Measurements from ENCODE around the gene EPN1.
A peak's percentile ranks its signal among the peaks of the same experiment; 100 is the strongest.
"Not testable (repeated sequence)": the region's sequence is repeated elsewhere in the genome, so short reads cannot be mapped to it uniquely, and the experiment has no call there.

The EPN1 gene

DNA sequence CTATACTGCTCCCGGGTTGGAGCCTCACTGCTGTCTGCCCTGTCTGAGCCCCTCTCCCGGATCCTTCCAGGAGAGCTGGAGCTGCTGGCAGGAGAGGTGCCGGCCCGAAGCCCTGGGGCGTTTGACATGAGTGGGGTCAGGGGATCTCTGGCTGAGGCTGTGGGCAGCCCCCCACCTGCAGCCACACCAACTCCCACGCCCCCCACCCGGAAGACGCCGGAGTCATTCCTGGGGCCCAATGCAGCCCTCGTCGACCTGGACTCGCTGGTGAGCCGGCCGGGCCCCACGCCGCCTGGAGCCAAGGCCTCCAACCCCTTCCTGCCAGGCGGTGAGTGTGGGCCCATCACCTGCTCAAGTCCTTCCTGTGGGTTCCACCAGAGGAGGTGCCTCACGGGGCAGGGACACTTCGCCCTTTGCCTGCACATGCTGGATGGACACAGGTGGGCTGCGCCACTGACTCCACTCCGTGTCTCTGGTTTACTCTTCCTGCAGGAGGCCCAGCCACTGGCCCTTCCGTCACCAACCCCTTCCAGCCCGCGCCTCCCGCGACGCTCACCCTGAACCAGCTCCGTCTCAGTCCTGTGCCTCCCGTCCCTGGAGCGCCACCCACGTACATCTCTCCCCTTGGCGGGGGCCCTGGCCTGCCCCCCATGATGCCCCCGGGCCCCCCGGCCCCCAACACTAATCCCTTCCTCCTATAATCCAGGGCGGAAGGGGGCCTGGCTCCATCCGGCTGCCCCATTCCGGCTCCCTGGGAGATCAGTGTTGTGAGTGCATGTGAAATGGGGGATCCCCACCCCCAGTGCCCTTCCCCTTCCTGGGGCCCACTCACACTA is 19.8 kb downstream of the EPN1 start:
- DNase-seq = no peak

DNA sequence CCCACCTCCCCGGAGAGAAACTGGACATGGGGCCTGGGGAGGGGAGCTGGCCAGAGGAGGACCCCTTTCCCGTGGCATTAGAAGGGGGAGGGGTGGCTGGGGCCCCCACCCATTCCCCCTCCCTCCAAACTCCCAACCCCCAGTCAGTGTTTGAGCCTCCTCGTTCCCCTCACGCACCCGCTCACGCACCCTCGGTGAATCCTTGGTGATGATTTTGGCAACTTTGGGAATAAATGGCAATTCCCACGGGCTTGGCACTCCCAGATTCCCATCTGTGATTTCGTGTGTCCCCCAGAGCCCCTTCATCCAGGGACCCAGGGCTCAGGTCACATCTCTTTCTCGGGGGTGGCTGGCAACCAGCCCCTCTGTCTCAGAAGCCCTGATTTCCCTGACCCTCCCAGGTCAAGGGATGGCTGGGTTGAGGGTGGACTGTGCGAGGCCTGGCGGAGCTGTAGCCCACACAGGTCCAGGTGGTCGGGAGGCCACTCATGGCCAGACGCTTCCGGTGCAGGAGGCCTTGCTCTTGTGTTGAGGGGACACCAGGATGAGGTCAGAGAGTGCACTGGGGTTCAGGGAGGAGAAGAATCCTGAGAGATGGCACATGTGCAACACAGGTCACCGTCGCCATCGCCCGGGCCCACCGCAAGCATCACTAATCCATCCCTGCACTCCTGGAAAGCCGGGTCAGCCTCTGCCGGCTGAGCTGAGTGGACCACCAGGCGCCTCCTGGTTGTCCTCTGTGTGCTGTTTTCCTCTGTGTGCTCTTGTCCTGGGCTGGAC is 20.7 kb downstream of the EPN1 start:
- no peak for DNase-seq

- no peak for DNase-seq
Measured at GRCh38 chr19:55696301-55697068, 21.5 kb downstream of the EPN1 start.

DNA sequence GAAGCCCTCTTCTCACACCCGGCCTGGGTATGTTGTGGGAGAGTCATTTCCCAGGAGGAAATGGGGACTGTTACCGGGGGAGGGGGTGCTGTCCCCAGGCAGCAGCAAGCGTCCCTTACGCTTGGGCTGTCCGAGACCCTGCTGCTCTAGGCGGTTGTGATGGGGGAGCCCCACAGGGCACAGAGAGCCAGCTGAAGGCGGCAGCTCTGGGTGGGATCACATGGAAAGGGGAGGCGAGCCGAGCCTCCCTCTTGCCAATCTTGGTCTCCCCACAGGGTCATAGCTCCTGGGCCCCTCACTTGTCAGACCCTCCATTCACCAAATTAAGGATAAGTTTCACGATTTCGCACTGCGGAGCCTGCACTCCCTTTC is 22.0 kb downstream of the EPN1 start:
- DNase-seq = no peak

- DNase-seq = no peak
Measured at GRCh38 chr19:55697698-55698097, 22.7 kb downstream of the EPN1 start.

GRCh38 chr19:55698256-55698655 is 23.2 kb downstream of the EPN1 start:
- no peak for DNase-seq

DNA sequence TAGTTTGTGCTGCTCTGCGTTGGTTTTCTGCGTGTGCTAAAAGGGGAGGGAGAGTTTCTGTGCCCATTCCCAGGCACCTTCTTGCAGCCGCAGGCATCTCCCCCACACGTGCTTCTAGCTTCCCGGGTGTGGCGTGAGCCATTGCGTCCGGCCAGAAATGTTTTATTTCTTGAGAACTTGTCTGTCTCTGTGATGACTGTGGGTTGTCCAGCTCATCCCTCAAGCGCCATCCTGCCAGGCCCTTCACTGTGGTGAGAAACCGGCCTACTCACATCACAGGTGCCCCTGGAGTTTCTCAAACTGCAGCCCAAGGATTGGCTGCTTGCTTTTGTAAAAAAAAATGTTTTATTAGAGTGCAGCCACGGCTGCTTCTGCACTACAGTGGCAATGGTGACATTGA is 24.2 kb downstream of the EPN1 start:
- no peak for DNase-seq

DNA sequence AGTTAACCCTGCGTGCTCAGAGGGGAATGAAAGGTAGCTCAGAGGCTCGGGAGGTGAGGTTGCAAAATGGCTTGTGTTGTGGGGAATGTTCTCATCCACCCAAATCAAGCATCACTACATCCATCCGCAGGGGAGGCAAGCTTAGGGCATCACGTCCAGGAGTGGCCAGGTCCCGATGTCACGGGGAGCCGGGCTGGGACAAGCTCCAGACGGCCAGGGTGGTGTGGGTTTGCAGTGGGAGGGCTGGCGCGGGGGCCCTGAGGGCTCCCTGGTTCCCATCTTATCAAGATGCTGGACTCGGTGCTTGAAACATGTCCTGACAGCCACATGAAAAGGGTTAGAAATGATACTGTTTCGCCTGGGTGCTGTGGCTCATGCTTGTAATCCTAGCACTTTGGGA is 25.8 kb downstream of the EPN1 start:
- no peak for DNase-seq

- DNase-seq = no peak
Measured at GRCh38 chr19:55702131-55702627, 27.2 kb downstream of the EPN1 start.

DNA sequence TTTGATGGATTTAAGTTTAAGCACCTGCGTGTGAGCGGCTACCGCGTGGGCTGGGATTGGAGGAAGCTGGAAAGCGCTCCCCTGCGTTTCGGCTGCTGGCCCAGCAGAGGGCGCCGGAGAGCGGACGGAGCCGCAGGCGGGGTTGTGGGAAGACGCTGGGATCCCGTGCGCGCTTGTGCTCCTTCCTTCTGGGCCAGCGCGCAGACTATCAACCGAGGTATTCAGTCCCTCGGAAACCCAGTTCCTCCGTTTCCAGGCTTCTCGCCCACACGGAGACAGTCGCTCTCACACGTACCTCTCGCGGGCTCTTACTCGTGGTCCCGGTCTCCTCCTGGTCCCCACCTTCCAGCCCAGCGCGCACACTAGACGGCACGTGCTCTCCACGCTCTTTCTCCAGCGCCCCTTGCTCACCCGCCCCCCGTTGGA is 28.8 kb downstream of the EPN1 start:
- peak; percentile 76 for DNase-seq

- peak; percentile 18 for DNase-seq
Measured at GRCh38 chr19:55704494-55705245, 29.6 kb downstream of the EPN1 start.

DNA sequence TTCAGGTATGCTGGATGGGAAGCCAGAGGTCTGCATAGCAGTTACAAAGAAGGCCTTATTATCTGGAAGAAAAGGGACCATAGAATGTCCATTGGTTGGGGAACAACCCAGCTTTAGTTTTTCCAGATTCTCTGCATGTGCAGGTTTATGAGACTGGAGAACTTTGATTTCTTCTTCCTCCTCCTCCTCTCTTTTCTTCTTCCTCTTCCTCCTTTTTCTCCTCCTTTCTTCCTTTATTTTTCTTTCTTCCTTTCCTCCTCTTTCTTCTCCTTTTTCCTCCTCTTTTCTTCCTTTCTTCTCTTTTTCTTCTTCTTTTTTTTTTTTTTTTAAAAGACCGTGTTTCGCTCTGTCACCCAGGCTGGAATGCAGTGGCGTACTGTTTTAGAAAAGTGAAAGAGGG is 30.9 kb downstream of the EPN1 start:
- DNase-seq = no peak

DNA sequence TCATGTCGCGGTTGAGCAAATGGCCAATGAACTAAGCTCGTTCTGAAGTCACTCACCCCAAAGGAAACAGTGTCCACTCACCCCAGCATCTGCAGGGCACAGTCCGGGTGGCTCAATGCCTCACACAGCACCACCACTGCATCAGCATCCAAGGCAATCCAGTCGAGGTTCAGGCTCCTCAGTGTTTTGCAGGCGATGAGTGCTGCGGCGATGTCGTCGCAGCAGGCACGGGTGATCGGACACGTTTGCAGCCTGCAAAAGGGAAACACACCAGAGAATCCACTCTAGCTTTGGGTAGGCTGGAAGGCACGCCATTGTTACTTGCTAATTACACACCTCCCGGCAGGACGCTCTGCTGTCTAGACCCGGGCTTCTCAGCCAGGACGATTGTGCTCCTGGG is 36.7 kb downstream of the EPN1 start:
- no peak for DNase-seq

GRCh38 chr19:55712804-55713631 is 38.0 kb downstream of the EPN1 start:
- no peak for DNase-seq

DNA sequence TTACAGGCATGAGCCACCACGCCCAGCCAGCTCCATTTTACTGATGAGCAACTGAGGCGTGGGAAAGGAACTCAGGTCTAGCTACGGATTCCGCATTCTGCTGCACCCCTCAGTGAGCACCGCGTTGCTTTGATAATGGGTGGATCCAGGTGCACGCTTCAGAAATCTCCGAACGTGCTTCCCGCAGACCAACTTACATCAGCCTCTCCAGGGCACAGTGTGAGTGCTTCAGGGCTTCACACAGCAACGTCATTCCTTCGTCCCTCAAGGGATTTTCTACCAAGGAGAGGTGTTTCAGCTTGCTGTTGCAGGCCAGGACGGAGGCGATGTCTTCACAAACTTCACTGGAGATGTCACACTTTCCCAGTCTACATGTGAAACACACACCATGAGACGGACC is 41.5 kb downstream of the EPN1 start:
- no peak for DNase-seq

DNA sequence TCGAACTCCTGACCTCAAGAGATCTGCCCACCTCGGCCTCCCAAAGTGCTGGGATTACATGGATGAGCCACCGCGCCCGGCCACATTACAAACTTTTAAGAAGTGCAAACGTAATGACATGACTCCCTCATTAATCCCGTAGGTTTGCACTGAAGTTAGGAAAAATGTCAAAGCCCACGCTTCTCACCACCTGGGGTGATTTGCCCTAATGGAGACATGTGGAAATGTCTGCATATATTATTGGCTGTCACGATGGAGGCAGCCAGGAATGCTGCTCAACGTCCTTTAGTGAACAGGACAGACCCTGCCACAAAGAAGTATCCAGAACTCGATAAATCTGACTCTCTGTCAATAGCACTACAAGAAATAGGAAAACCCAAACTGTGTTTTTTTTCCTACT is 42.2 kb downstream of the EPN1 start:
- no peak for DNase-seq

- not testable (repeated sequence) for DNase-seq
Measured at GRCh38 chr19:55717879-55718711, 43.1 kb downstream of the EPN1 start.

- no peak for DNase-seq
Measured at GRCh38 chr19:55720214-55720746, 45.3 kb downstream of the EPN1 start.

DNA sequence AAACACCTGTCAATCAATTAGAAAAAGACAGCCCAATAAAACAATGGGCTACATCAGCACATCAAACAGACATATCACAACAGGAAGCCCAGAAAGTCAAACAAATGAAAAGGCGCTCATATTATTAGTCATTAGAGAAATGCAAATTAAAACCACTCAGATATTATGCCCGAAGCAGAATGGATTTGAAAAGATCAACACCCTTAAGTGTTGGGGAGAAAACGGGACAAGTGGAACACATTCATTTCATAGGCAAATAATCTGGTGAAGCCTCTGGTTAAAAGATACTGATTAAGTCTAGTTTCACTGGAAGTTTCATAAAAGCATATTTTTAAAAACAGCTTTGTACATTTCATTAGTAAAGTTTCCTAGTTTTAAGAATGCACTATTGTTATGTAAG is 45.8 kb downstream of the EPN1 start:
- DNase-seq = no peak

GRCh38 chr19:55723491-55723890 is 48.5 kb downstream of the EPN1 start:
- no peak for DNase-seq
